Esophagus muscularis mucosa (tissue), 3 donors: ENCODE data around the gene CHRDL2.

Experiments used
- POLR2A ChIP-seq: fragments of 450-650 bp; IDR thresholded peaks from one replicate; pipeline ENCODE4 v1.6.1; 2017; ENCODE audit warnings: antibody characterized with exemption, moderate library complexity, mild to moderate bottlenecking, low read depth
- TF ChIP-seq, protein P1 (sequence below), 3 experiments: fragments of 200-600 bp in 2 of 3; fragments of 450-650 bp in 1 of 3; sonication (generic) in 2 of 3; IDR thresholded peaks; one replicate each; pipeline ENCODE4 v1.5.1; 2017 to 2019; ENCODE audit warnings: antibody characterized with exemption in 3 of 3, mild to moderate bottlenecking in 2 of 3, moderate library complexity in 1 of 3

DNA sequence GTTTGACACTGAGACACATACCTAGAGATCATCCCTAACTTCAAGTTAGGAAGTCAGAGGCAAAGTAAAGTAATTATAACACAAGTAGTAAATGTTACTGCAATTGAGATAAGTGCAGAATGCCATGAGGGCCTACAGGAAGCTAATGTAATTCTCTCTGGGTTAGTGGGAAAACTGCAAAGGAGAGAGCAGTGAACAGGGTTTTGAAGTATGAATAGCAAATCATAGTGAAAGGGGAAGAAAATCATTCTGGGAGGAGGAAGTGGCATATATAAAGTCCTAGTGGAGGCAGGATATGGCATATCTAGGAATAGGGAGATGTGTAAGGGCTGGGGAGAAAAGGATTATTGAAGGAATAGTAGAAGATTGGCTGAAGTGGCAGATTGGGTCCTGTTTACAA is 45.3 kb upstream of the CHRDL2 start:
- TF ChIP-seq POLR2A, result no peak
- TF ChIP-seq, protein P1, sequence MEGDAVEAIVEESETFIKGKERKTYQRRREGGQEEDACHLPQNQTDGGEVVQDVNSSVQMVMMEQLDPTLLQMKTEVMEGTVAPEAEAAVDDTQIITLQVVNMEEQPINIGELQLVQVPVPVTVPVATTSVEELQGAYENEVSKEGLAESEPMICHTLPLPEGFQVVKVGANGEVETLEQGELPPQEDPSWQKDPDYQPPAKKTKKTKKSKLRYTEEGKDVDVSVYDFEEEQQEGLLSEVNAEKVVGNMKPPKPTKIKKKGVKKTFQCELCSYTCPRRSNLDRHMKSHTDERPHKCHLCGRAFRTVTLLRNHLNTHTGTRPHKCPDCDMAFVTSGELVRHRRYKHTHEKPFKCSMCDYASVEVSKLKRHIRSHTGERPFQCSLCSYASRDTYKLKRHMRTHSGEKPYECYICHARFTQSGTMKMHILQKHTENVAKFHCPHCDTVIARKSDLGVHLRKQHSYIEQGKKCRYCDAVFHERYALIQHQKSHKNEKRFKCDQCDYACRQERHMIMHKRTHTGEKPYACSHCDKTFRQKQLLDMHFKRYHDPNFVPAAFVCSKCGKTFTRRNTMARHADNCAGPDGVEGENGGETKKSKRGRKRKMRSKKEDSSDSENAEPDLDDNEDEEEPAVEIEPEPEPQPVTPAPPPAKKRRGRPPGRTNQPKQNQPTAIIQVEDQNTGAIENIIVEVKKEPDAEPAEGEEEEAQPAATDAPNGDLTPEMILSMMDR (IDR thresholded peaks at IDR 0.05), result no peak
